Measurements from ENCODE around the gene C10orf67.
A peak's percentile ranks its signal among the peaks of the same experiment; 100 is the strongest.

The C10orf67 gene

DNA sequence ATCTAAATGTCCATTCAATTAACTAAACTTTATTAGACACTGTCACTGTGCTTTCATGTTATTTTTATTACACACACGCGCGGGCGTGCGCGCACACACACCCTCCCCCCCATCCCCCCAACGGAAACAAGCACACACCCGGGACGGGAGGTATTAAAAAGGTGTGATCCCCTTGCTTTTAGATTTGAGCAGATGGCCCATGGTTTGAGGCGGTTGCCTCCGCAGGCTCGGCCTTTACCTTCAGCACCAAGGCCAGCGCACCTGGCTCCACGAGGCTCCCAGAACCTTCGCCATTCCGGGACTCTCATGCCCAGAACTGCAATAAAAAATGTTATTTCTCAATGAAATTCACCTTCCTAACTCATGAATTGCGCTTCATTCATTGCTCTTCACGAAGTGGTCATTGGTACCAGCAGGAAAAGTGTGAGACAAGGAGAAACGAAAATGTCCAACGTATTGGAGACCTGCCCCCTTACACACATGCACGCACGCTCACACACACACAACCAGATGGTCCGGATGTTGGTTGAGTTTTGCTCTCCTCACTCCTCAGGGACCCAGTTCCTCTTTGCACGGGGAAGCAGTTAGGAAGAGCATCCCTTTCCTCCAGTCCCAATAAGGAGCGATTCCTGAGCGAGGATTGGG lies 173.2 kb downstream of the C10orf67 start:
- DNase-seq (ENCODE audit: low spot score), result no peak

DNA sequence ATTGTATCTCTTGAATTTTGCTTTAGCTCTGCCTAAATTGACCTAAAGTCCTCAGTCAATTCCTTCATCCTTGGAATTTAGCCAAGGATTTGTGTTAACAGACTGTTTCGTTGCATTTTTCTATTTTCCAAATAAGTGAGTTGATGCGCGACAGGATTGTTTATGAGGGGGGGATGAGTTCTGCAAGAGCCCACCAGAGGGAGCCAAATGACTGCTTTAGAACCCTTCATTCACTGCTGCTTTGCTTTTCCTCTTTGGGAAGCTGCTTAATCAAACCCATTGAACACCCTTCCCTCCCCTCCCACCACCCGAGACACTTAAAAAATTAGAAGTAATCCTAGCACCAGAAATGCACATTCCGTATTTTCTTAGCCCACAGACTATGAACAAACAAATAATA lies 186.2 kb downstream of the C10orf67 start:
- DNase-seq (ENCODE audit: low spot score), result peak; percentile 26

DNA sequence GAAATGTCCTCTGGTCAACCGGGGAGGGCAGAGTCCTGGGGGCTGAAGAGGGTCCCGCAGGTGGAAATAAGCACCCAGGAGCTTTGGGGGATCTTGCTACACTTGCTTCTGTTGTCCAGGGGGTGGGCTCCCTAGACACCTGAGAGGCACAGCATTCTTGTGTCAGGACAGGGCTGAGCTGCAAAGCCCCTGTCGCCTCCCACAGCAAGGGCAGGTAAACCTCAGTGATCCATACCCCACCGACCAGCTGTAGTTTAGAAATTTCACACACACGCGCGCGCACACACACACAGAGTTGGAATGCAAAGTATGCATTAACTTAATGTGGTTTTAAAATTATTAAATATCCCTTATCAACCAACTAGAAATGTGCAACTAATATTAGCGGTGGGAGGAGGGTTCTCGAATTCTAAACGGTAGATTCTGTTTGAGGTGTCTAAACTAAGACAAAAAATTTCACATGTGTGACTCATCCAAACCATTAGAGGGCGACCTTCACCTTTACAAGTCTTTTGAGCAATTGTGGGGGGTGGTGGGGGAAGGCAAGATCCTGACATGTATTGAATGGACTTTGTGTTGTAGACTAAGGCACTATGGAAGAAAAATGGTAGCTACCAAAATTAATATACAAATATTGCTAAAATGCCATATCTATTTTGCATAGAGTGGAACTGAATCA lies 186.8 kb downstream of the C10orf67 start:
- DNase-seq (ENCODE audit: low spot score), result no peak

DNA sequence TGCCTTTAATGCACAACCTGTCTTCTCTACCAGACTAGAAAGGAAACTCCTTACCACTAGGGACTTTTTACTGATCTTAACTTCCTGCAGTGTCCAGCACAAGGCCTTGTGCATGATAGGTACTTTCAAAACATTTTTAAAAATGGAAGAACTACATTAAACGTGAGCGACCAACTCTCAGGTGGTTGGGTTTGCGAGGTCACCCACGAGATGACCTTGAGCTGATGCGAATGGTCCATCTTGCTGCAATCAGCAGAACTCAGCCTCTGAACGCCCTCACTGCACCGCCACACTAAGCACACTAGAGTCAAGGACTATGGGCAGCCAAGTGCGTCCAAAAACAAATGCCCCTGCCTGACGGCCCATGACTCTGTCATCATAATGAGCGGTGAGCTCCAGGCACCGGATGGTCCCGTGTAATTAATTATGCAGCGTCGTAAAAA lies 187.3 kb downstream of the C10orf67 start:
- no peak for DNase-seq (ENCODE audit: low spot score)

DNA sequence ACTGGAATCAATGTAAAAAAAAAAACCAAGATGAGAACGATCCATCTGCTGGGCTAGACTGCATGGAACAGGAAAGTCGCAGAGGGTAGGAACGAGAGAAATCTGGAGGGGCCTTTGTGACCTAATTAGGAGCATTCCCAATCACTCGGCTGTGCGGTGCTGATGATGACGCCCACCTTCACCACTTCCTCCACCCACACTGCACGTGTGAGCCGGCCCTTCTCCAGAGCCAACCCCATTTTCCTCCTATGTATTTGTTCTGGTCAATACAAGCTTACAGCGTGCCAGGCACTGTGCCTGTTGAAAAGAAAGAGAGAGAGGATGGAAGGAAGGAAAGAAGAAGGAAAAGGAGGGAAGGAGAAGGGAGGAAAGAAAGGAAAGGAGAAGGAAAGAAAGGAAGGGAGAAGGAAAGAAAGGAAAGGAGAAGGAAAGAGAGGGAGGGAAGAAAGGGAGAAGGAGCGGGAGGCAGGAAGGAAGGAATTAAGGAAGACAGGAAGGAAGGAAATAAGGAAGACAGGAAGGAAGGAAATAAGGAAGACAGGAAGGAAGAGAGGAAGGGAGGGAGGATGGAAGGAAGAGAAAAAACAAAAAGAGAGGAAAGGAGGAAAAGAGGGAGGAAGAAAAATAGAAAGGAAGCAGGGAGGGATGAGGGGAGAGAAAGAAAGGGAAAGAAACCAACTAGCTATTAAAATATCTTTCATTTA lies 188.0 kb downstream of the C10orf67 start:
- DNase-seq (ENCODE audit: low spot score), result no peak

DNA sequence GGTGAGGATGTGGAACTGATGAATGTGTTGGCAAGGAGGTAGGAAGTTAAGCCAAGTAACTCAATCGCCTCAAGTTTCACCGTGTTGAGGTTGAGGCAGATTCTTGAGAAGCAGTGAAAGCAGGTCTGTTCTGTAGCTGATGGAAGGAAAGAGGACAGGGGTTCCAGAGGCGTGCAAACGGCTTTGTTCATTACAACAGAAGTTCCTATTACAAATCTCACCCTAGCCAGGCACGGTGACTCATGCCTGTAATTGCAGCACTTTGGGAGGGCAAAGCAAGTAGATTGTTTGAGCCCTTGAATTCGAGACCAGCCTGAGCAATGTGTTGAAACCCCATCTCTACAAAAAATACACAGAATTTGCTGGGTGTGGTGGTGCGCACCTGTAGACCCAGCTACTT lies 189.4 kb downstream of the C10orf67 start:
- no peak for DNase-seq (ENCODE audit: low spot score)
